GM12891 (cell line): ENCODE results near the gene DNAJC13.

ENCODE experiments used
- PAX5 ChIP-seq: IDR thresholded peaks from 2 replicates; pipeline ENCODE4 v1.6.1; 2011; ENCODE audit warnings: low read length, moderate library complexity, mild to moderate bottlenecking; ENCODE audit not compliant: insufficient read depth, severe bottlenecking
- POLR2A ChIP-seq: IDR thresholded peaks from 2 replicates; pipeline ENCODE4 v1.6.1; 2011; ENCODE audit warnings: low read depth, low read length, control low read depth
- POLR2AphosphoS5 ChIP-seq: IDR thresholded peaks from 2 replicates; pipeline ENCODE4 v1.6.1; 2011; ENCODE audit warnings: low read depth, low read length, control low read depth
- TAF1 ChIP-seq: IDR thresholded peaks from 2 replicates; pipeline ENCODE4 v1.6.1; 2011; ENCODE audit warnings: low read depth, low read length, control low read depth

DNA sequence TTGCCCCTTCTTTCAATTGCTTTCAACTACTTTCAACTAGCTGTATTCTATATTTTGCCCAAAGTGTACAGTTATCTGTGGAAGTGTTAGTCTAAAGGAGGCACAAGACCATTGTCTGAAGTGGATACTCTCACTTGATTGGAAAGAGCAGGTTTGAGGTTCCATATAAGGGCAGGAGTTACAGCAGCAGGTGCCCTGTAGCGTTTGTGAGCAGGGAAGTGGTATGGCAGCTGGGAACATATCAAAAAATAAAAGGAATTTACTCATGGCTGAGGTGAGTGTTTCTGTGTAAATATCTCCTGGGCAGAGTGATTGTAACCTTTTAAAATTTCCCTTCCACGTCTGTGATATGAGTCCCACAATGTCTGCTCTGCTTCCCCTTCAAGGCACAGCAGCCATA, 38.5 kb upstream of the DNAJC13 start:
- TF ChIP-seq POLR2AphosphoS5 (no peak), POLR2A (no peak), PAX5 (no peak), TAF1 (no peak)
